GM21367 (cell line): ENCODE data around the gene AMBP.

ENCODE experiments used
- ATAC-seq: cut with Tn5 transposase; IDR thresholded peaks from one replicate; pipeline ENCODE4 v1.9.1; 2021; ENCODE audit not compliant: unreplicated experiment

AMBP gene

GRCh38 chr9:114033397-114034103 is 44.5 kb downstream of the AMBP start:
- ATAC-seq: no peak

- no peak for ATAC-seq
Measured at GRCh38 chr9:114031948-114032840, 45.9 kb downstream of the AMBP start.

- no peak for ATAC-seq
Measured at GRCh38 chr9:114031037-114031630, 47.0 kb downstream of the AMBP start.

DNA sequence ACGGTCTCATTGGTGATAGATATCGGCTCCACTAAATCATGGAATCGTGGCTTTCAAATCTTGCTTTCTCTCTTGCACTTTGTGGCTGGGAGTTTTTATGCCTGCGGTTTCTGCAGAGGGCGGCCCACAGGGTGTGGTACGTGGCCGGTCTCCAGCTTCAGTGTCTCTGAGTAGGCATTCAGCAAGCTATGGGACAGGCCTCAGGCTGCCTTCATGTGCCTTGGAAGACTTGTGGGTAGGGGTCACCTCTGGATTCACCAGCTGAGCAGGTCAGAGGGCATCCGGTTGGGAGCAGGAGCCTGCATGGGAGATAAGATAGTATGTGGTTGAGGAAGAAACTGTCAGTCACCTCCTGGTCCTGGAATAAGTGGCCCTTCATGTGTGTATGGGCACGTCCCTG is 47.7 kb downstream of the AMBP start:
- no peak for ATAC-seq

DNA sequence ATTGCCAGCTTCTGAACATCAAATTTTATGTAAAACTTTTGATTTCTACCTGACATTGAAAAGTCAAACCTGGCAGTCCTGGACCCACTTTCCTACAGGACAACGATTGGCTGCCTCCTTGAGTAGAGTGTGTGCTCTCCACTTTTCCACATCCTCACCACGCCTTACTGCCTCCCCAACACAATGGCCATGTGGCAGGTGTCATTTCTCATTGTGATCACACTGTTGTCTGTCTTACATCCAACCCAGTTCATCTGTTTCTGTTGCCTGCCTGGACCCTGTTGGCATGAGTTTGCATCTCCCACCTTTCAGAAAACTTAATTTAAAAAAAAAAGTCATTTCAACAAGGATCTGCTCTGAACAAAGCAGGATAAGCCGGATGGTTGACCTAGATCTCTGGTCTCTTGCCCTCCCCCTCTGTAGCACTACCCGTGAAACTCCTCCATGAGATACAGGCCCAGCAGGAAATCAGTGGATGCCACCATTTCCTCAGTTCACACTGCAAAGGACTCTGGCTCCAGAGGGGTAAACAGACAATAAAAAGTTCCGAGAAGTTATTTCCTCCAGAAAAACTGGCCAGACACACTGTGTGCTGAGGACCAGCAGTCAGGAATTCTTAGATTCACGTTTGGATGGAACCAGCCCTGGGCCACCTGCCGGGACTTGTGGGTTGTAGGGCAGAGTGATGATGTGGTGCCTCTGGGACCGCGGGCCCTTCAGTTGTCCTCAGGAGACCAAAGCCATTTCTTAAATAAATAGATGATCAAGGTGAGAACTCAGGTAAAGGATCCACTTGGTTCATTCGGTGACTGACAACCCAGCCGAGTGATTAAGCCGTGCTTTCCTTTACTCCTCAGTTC is 48.6 kb downstream of the AMBP start:
- no peak for ATAC-seq

- ATAC-seq: no peak
Measured at GRCh38 chr9:114028646-114029045, 49.5 kb downstream of the AMBP start.

DNA sequence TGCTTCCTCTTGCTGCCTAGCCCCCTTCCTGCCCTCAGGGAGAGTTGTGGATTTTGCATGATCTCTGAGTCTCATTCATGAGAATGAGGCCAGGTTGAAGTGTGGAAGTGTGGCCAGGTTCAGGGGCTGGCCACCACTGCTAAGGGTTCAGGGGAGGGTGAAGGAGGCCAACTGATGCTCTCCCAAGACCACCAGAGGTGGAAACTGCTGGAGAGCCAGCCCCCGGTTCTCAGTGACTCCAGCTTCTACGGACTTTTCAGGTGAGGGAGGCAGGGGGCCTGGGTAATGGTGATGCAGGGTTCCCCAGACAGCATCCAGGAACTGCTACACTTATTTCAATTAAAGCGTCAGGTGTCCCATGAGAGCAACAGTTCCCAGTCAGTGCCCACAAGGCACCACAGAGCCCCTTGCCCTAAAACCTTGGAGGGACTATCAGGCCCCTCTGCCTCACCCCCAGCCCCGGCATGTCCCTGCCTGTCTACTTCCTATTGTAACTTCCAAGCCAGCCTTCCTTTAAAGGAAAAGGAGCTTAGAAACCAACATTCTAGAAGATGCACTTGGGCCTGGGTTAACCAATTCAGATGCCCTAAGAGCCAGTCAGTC is 50.1 kb downstream of the AMBP start:
- ATAC-seq: no peak

DNA sequence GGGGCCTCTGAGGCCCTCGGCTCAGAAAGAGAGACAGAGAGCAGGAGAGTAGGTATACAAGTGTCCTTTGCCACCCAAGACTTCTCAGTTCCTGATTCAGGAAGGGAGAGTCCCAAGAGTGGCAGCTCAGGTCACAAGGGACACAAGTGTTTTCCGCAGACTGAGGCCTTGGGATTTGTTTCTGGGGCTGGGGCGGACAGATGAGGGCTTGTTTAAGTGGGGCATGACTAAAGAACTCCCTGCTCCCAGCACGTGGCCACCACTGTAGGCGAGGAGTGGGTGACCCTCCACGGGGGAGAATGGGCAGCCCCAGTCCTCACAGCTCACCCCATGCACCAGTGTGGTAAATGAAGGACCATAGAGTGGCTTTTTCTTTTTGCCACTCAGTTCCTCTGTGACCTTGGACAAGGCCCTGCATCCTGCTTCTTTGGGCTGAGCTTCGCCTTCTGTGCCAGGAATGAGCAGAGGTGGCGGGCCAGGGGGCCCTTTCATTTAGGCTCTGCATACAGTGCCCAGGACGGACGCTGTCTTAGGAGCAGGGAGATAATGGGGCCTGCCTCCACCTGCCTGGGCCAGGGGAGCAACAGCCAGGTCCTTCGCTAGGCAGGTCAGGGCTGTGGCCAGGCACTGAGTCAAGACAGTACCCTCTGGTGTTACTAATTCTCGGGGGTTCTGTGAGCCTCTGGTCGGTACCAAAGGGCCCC is 50.8 kb downstream of the AMBP start:
- ATAC-seq: no peak

DNA sequence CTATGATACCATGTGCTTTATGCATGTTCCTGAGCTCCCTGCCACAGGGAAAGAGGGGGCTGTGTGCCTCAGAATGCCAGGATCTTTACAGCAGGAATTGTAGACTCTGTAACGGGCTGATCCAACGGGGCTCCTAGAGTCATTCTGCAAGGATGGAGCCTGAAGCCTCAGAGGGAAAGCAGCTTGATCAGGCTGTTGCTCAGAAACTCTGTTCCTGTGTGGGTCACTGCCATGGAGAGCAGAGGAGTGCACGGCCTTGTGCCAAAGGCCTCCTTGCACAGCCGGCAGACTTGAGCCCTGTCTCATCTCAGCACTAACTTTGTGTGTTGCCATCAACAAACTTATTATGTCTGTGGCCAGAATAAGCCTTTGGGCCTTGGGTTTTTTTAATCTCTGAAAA is 51.8 kb downstream of the AMBP start:
- no peak for ATAC-seq

GRCh38 chr9:114025760-114026159 is 52.3 kb downstream of the AMBP start:
- no peak for ATAC-seq

- no peak for ATAC-seq
Measured at GRCh38 chr9:114025196-114025753, 52.8 kb downstream of the AMBP start.

DNA sequence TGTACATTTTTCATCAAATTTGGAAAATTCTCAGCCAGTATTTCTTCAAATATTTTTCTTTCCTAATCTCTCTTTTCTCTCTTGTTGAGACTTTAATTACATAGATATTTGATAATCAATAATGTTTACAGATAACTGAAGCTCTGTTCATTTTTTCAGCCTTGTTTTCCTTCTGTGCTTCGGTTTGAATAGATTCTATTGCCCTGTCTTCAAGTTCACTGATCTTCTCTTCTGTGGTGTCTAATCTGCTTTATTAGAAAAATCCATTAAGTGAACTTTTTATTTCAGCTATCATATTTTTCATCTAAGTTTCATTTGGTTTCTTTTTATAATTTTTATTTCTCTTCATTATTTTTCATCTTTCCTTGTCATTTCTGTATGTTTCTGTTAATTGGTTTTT is 54.1 kb downstream of the AMBP start:
- ATAC-seq: no peak

GRCh38 chr9:114021578-114021977 is 56.5 kb downstream of the AMBP start:
- no peak for ATAC-seq

GRCh38 chr9:114017741-114018715 is 60.1 kb downstream of the AMBP start:
- no peak for ATAC-seq

GRCh38 chr9:114016629-114017423 is 61.3 kb downstream of the AMBP start:
- ATAC-seq: no peak

DNA sequence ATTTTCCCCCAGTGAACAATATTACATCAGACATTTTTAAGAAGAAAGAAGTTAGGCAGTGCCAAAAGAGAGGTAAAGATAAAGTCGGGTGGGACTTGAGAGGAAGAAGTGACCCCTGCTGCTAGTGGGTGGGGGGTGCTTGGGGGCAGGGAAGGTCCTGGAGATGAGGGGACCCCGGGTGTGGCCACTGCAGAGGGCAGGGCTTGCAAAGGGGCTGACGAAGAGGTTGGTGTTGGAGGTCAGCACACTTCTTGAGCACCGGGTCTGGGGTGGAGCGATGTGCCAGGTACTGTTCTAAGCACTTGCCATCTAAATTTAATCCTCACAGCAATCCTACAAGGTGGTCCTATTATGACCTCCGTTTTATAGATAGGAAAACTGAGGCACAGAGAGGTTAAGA is 62.0 kb downstream of the AMBP start:
- ATAC-seq: no peak

DNA sequence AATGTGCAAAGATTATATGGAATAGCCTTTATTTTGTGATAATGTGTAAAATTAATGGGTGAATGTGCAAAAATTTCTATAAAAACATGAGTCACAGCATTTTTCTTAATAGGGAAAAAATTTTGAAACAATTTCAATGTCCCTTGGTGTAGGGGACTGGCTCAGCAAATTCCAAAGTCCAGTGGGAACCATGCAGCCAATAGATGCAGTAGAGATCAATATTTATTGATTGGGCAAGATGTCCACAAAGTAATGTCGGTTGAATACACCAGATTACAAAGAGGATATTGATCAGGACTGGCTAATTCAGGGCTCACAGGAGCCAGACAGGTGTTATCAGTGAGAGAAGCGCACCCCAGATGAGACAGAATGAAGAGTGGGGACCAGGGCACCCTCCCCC is 62.5 kb downstream of the AMBP start:
- no peak for ATAC-seq

GRCh38 chr9:114014044-114014443 is 64.1 kb downstream of the AMBP start:
- no peak for ATAC-seq
